ENCODE results near the gene LRRC71.

Gene LRRC71

DNA sequence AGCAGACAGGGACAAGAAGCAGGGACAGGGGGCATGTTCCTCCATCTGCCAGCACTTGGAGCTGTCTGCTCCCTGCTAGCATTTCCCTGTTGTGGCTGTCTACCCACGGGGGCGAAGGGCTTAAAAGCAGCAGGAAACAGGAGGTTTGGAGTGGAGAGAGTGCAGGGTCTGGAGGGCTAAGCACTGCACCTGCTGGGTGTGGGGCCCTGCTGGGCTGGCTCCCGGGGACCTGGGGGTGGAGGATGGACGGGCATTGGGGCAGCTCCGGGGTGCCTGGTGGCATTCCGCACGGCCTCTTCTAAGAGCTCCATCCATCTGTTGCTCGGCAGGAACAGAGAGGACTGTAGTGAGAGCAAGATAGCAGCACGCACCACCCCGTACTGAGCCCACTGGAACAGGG, 21.2 kb downstream of the LRRC71 start:
- no peak overlapping the region for H3K4me3 ChIP-seq (ENCODE audit: low read depth, low read length)
- TF ChIP-seq, protein P1, sequence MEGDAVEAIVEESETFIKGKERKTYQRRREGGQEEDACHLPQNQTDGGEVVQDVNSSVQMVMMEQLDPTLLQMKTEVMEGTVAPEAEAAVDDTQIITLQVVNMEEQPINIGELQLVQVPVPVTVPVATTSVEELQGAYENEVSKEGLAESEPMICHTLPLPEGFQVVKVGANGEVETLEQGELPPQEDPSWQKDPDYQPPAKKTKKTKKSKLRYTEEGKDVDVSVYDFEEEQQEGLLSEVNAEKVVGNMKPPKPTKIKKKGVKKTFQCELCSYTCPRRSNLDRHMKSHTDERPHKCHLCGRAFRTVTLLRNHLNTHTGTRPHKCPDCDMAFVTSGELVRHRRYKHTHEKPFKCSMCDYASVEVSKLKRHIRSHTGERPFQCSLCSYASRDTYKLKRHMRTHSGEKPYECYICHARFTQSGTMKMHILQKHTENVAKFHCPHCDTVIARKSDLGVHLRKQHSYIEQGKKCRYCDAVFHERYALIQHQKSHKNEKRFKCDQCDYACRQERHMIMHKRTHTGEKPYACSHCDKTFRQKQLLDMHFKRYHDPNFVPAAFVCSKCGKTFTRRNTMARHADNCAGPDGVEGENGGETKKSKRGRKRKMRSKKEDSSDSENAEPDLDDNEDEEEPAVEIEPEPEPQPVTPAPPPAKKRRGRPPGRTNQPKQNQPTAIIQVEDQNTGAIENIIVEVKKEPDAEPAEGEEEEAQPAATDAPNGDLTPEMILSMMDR (IDR thresholded peaks at IDR 0.05; ENCODE audit: insufficient read depth, low read depth, low read length, missing control alignments): no peak
- DNase-seq (ENCODE audit: low read depth): no peak

DNA sequence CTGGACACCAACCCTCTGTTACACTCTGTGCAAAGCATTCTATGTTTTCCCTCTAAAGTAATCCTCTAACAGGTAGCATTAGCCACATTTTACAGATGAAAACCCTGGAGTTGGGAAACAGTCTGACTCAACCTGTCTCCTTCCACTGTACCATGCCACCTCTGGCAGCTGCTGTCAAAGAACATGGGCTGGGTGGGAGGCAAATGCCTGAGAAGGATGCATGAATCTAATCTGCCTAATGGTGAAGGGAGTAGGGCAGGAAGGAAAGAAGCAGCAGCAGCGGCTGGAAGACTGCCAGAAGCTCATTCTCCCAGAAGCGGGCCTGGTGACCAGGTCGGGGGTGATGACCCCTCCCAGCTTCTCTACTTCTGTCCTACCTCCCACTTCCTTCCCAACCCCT, 21.7 kb downstream of the LRRC71 start:
- TF ChIP-seq, protein P1 (IDR thresholded peaks at IDR 0.05; ENCODE audit: insufficient read depth, low read depth, low read length, missing control alignments): no peak
- DNase-seq (ENCODE audit: low read depth): no peak

DNA sequence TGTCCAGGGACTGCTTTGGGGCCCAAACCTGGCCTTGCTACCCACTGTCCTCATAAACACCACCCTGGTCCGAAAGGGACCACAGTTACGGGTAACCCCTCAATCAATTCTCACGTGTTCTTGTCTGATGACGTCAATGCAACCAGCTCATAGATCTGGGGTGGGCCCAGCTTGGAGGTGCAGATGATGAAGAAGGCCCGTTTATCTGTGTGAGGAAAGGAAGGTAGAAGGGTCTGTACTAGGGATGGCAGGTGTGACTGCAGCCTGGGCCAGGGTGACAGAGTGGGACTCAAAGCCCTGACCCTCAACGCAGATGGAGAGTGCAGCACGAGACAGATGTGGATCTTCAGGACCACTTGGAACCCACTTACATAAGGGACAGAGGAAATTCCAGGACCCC, 22.1 kb downstream of the LRRC71 start:
- DNase-seq (ENCODE audit: low read depth): no peak
- H3K4me3 ChIP-seq (ENCODE audit: low read depth, low read length): no peak overlapping the region
- TF ChIP-seq, protein P1 (IDR thresholded peaks at IDR 0.05; ENCODE audit: insufficient read depth, low read depth, low read length, missing control alignments): no peak

More for the DNA sequence above, 21.7 kb downstream of the LRRC71 start:
- no peak overlapping the region for H3K4me3 ChIP-seq (ENCODE audit: low read depth, low read length)

DNA sequence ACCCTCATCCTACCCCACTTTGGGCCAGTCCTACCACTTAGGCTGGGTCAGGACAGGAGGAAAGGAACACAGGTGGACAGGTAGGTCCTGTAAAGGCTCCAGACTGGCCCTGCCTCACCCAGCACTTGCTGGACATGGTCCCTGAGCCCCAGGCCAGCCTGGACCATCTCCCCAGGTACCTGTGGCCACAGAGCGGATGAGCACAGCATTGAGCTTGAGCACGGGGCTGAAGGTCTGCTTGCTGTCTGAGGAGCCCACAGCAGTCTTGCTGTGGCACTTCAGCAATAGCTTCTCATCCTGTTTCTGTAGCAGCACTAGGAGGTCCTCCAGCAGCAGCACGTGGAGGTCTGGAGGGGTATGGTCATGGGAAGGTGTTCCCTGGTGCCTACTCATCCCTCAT, 23.3 kb downstream of the LRRC71 start:
- H3K4me3 ChIP-seq (ENCODE audit: low read depth, low read length): no peak overlapping the region
- TF ChIP-seq, protein P1 (IDR thresholded peaks at IDR 0.05; ENCODE audit: insufficient read depth, low read depth, low read length, missing control alignments): no peak
- no peak for DNase-seq (ENCODE audit: low read depth)

DNA sequence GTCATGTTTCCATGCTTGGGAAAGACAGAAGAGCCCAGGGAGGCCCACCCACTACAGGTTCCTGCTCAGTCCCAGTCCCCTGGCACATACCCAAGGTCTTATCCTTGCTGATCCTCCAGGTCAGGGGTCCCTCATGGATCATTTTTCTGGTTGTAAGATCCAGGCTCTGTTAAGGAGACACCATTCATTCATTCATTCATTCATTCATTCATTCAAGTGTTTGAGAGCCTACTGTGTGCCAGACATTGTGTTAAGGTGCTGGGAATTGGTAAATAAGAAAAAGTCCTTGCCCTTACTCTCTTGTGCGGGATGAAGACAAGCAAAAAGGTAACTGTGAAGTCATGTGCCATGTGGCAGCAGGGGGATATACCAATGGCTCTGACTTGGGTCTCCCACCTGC, 23.8 kb downstream of the LRRC71 start:
- H3K4me3 ChIP-seq (ENCODE audit: low read depth, low read length): no peak overlapping the region
- no peak for DNase-seq (ENCODE audit: low read depth)
- TF ChIP-seq, protein P1 (IDR thresholded peaks at IDR 0.05; ENCODE audit: insufficient read depth, low read depth, low read length, missing control alignments): no peak

DNA sequence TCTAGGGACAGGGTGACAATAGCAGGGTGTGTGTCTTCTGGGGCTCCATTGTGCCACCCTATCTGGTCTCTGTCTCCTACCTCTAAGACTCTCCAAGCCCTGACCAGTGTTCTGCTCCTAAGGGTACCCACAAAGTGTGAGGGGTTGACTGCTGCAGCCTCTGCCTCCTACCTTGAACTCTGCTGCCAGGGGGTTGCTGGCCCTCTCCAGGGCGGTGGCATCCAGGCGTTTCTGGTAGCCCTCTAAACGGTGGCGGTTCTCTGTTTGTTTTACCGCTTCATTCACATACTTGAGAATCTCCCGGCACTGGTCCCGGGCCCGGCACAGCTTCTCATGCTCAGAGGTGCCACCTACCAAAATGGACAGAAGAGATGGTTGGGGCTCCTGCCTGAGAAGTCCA, 24.4 kb downstream of the LRRC71 start:
- TF ChIP-seq, protein P1 (IDR thresholded peaks at IDR 0.05; ENCODE audit: insufficient read depth, low read depth, low read length, missing control alignments): no peak
- DNase-seq (ENCODE audit: low read depth): no peak
- H3K4me3 ChIP-seq (ENCODE audit: low read depth, low read length): no peak overlapping the region

DNA sequence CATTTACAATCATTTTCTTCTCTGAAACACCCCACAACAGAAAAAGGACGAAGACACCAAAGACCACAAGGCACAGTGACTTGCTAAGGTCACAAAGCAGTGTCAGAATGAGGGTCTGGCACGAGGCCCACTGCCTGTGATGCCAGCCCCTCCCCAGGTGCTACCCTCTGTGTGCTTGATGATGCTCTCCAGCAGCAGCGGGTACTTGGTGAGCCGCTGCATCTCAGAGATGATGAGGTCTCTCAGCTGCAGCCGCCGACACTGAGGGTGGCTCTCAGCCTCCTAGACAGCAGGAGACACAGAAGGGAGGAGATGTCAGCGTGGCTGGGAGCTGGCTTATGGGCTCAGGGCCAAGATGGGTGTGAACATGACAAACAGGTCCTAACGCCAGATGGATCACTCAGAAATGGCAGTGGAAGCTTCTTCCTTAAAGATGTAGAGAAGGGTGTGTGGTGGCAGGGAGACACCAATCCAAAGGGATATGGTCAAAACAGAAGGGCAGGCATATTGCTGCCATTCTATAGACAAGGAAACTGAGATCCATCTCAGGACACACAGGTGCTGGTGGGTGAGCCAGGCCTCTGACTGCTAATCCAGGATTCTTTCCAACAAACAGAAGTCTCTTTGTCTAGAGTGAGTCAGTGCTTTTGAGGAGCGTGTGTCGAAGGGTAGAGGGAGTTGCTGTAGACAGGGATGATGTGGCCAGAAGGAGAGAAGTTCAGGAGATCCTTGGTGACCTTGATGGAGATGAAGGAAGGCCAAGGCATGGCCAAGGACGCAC, 25.6 kb downstream of the LRRC71 start:
- DNase-seq (ENCODE audit: low read depth): no peak
- TF ChIP-seq, protein P1 (IDR thresholded peaks at IDR 0.05; ENCODE audit: insufficient read depth, low read depth, low read length, missing control alignments): no peak
- H3K4me3 ChIP-seq (ENCODE audit: low read depth, low read length): no peak overlapping the region
